Kidney epithelial cell (primary cell): ENCODE data around the gene TLE5. TPM values are rescaled to one million over a fixed set of nuclear protein-coding genes. Genes with fewer than 3 reads are reported as not detected.

Experiments used
- DNase-seq: peaks from one replicate; pipeline ENCODE4 v3.0.0-alpha.2; 2010; ENCODE audit warnings: low read depth
- H3K27me3 ChIP-seq: 2 replicates; pipeline ENCODE4 v1.6.0; 2011; ENCODE audit warnings: low read length; ENCODE audit not compliant: control insufficient read depth, insufficient read depth
- H3K36me3 ChIP-seq: 2 replicates; pipeline ENCODE4 v1.5.1; 2011; ENCODE audit warnings: low read length; ENCODE audit not compliant: control insufficient read depth, insufficient read depth
- H3K4me3 ChIP-seq: 2 replicates; pipeline ENCODE4 v1.5.1; 2011; ENCODE audit warnings: low read depth, mild to moderate bottlenecking, control low read depth, low read length
- CTCF ChIP-seq: IDR thresholded peaks from 2 replicates; pipeline ENCODE4 v1.5.1; 2011; ENCODE audit warnings: mild to moderate bottlenecking, moderate library complexity, low read length, control low read depth, inconsistent platforms; ENCODE audit not compliant: insufficient read depth, poor library complexity, severe bottlenecking
- total RNA-seq: library from RNA; depleted of rRNA; stranded (reverse); fragments of >200 nt; gene quantifications from 2 replicates; pipeline ENCODE4 v1.2.3, GENCODE V29; 2015

Gene TLE5
- total RNA-seq, 1 donor from 2014 or later: 353 TPM

- TF ChIP-seq CTCF: no peak
- peaks cover 60% of the 10 kb centered on the region for H3K27me3 ChIP-seq
- H3K4me3 ChIP-seq: no peak overlapping the region
- DNase-seq: no peak
- no peaks in the 10 kb centered on the region for H3K36me3 ChIP-seq
Observed at GRCh38 chr19:3027981-3028304, 34.4 kb downstream of the TLE5 start.

- Histone ChIP-seq H3K27me3 (peaks cover 54% of the 10 kb centered on the region), H3K36me3 (no peaks in the 10 kb centered on the region), H3K4me3 (no peak overlapping the region)
- TF ChIP-seq CTCF: no peak
- no peak for DNase-seq
Observed at GRCh38 chr19:3027292-3027691, 35.0 kb downstream of the TLE5 start.

GRCh38 chr19:3026768-3027167 is 35.5 kb downstream of the TLE5 start:
- peaks cover 51% of the 10 kb centered on the region for H3K27me3 ChIP-seq
- no peaks in the 10 kb centered on the region for H3K36me3 ChIP-seq
- H3K4me3 ChIP-seq: no peak overlapping the region
- DNase-seq: no peak
- TF ChIP-seq CTCF: no peak

GRCh38 chr19:3025549-3025886 is 36.8 kb downstream of the TLE5 start:
- peaks cover 42% of the 10 kb centered on the region for H3K27me3 ChIP-seq
- no peak for DNase-seq
- H3K36me3 ChIP-seq: no peaks in the 10 kb centered on the region
- H3K4me3 ChIP-seq: no peak overlapping the region
- no peak for TF ChIP-seq CTCF

- no peak for DNase-seq
- H3K36me3 ChIP-seq: no peaks in the 10 kb centered on the region
- no peak for TF ChIP-seq CTCF
- H3K4me3 ChIP-seq: no peak overlapping the region
- H3K27me3 ChIP-seq: peaks cover 37% of the 10 kb centered on the region
Observed at GRCh38 chr19:3024870-3025548, 37.3 kb downstream of the TLE5 start.

- Histone ChIP-seq H3K27me3 (peaks cover 32% of the 10 kb centered on the region), H3K4me3 (no peak overlapping the region), H3K36me3 (no peaks in the 10 kb centered on the region)
- TF ChIP-seq CTCF: no peak
- DNase-seq: no peak
Observed at GRCh38 chr19:3024509-3024869, 37.8 kb downstream of the TLE5 start.
